Calu3 (cell line): ENCODE measurements around the gene EN1. TPM values are rescaled to one million over a fixed set of nuclear protein-coding genes. Genes with fewer than 3 reads are reported as not detected.

Source experiments
- BruUV-seq: library from RNA; stranded (reverse); fragments of 400-500 nt; replicated peaks from 2 replicates; lab custom pipeline; 2021; lab: Mats Ljungman, UMichigan
- CTCF ChIA-PET: fragments of 300-600 bp; sonication (Branson Sonifier 250); formaldehyde crosslinking; loops from one replicate; lab custom pipeline; 2022; ENCODE audit warnings: antibody characterized with exemption; lab: Charles Lee
- DNase-seq: peaks from one replicate; pipeline ENCODE4 v3.0.0; 2022
- H3K27ac Mint-ChIP-seq: one replicate; pipeline ENCODE4 v1.8.0; 2022; ENCODE audit warnings: mixed read lengths; ENCODE audit not compliant: unreplicated experiment
- H3K27me3 Mint-ChIP-seq: one replicate; pipeline ENCODE4 v1.8.0; 2022; ENCODE audit warnings: mixed read lengths; ENCODE audit not compliant: unreplicated experiment
- H3K36me3 Mint-ChIP-seq: one replicate; pipeline ENCODE4 v1.8.0; 2022; ENCODE audit warnings: mild to moderate bottlenecking, moderate library complexity, mixed read lengths; ENCODE audit not compliant: insufficient read depth, unreplicated experiment
- H3K4me1 Mint-ChIP-seq: one replicate; pipeline ENCODE4 v1.8.0; 2022; ENCODE audit warnings: mild to moderate bottlenecking, low read depth, mixed read lengths; ENCODE audit not compliant: unreplicated experiment
- H3K4me3 Mint-ChIP-seq: one replicate; pipeline ENCODE4 v1.8.0; 2022; ENCODE audit warnings: mild to moderate bottlenecking, low read depth, moderate library complexity, mixed read lengths; ENCODE audit not compliant: unreplicated experiment
- H3K9me3 Mint-ChIP-seq: one replicate; pipeline ENCODE4 v1.8.0; 2022; ENCODE audit warnings: low read depth, mixed read lengths; ENCODE audit not compliant: unreplicated experiment
- intact Hi-C: fragments of 100-400 bp; cut with micrococcal nuclease; formaldehyde crosslinking; loops from one replicate; pipeline ENCODE4 v1.10.0; 2022; ENCODE audit not compliant: unreplicated experiment
- total RNA-seq: library from RNA; stranded (reverse); gene quantifications from 2 replicates; pipeline ENCODE4 v1.2.3, GENCODE V29; 2022
- TF ChIP-seq, protein P1 (sequence below): fragments of 200-600 bp; IDR thresholded peaks from one replicate; pipeline ENCODE4 v1.8.0; 2022; ENCODE audit warnings: antibody characterized with exemption; ENCODE audit not compliant: unreplicated experiment

Gene EN1
- total RNA-seq, 1 experiment from 2014 or later: 2.3 TPM

GRCh38 chr2:118849226-118850167 is 2.0 kb upstream of the EN1 start:
- CTCF ChIA-PET: no interaction called here
- no TSS peak for BruUV-seq
- TF ChIP-seq, protein P1, sequence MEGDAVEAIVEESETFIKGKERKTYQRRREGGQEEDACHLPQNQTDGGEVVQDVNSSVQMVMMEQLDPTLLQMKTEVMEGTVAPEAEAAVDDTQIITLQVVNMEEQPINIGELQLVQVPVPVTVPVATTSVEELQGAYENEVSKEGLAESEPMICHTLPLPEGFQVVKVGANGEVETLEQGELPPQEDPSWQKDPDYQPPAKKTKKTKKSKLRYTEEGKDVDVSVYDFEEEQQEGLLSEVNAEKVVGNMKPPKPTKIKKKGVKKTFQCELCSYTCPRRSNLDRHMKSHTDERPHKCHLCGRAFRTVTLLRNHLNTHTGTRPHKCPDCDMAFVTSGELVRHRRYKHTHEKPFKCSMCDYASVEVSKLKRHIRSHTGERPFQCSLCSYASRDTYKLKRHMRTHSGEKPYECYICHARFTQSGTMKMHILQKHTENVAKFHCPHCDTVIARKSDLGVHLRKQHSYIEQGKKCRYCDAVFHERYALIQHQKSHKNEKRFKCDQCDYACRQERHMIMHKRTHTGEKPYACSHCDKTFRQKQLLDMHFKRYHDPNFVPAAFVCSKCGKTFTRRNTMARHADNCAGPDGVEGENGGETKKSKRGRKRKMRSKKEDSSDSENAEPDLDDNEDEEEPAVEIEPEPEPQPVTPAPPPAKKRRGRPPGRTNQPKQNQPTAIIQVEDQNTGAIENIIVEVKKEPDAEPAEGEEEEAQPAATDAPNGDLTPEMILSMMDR: no peak
- DNase-seq: no peak
- Mint-ChIP-seq H3K9me3 (no peaks in the 10 kb centered on the region), H3K4me1 (peaks cover 9% of the 10 kb centered on the region), H3K4me3 (peak overlapping the region; percentile 18), H3K27ac (no peak overlapping the region), H3K36me3 (peaks cover 16% of the 10 kb centered on the region), H3K27me3 (peaks cover 44% of the 10 kb centered on the region)
- intact Hi-C loops: no loop called here

DNA sequence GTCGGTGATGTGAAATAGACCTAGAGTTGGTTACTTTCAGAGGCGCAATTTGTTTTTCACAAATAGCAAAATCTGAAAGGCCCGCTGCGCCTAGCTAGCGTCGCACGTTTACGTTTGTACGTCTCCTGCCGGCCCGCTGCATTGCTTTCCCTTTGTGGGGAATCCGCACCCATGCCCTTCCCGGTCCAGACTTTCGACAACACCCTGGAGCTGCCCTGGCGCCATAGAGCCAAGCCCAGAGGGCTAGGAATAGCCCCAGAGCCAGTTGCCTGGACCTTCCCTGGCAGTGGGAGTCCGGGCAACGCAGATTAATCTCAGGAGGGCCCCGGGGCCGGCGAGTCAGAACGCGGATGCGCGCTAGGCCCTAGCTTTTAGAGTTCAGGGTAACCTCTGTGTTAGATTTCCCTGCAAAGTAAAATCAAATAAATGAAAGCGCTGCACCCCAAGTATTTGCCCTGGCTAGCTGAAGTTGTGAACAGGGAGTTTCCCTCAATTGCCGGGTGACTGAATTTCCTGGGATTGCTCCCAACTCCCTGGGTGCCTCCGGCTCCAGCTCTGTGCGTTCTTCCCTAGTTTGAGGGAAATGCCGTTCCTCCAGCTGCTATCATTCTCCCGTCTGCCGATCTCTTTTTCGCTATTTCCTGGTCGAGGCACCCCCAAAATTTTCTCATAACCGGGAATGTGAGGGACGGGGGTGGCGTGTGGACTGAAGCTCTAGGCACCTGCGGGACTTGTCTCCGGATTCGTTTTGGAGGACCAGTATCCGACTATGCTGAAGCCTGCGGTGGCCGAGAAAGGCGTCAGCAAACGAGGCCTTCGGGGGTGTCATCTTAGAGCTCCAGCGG is 1.2 kb upstream of the EN1 start:
- no TSS peak for BruUV-seq
- CTCF ChIA-PET: no interaction called here
- peak overlapping the region; percentile 73 for H3K4me3 Mint-ChIP-seq
- intact Hi-C loops: no loop called here
- H3K27me3 Mint-ChIP-seq: peaks cover 44% of the 10 kb centered on the region
- no peaks in the 10 kb centered on the region for H3K9me3 Mint-ChIP-seq
- TF ChIP-seq, protein P1: no peak
- peaks cover 16% of the 10 kb centered on the region for H3K36me3 Mint-ChIP-seq
- peaks cover 9% of the 10 kb centered on the region for H3K4me1 Mint-ChIP-seq
- no peak overlapping the region for H3K27ac Mint-ChIP-seq
- no peak for DNase-seq

GRCh38 chr2:118847762-118848172 is 319 bp upstream of the EN1 start:
- H3K9me3 Mint-ChIP-seq: no peaks in the 10 kb centered on the region
- intact Hi-C loops: no loop called here
- H3K36me3 Mint-ChIP-seq: peaks cover 16% of the 10 kb centered on the region
- no peak overlapping the region for H3K27ac Mint-ChIP-seq
- peaks cover 9% of the 10 kb centered on the region for H3K4me1 Mint-ChIP-seq
- DNase-seq: peak; percentile 61
- BruUV-seq: no TSS peak
- peaks cover 44% of the 10 kb centered on the region for H3K27me3 Mint-ChIP-seq
- H3K4me3 Mint-ChIP-seq: peak overlapping the region; percentile 73
- CTCF ChIA-PET: interaction anchor here (0.6 to 1.3 kb wide), 4 partner anchors 8 to 607 kb away, joined by 3 to 4 read pairs (median 4); no protein-coding TSS in a partner anchor
- TF ChIP-seq, protein P1: no peak

- TF ChIP-seq, protein P1: no peak
- Mint-ChIP-seq H3K4me1 (peaks cover 9% of the 10 kb centered on the region), H3K36me3 (peaks cover 19% of the 10 kb centered on the region), H3K9me3 (no peaks in the 10 kb centered on the region), H3K27me3 (peaks cover 40% of the 10 kb centered on the region), H3K4me3 (peak overlapping the region; percentile 73), H3K27ac (no peak overlapping the region)
- intact Hi-C loops: no loop called here
- no TSS peak for BruUV-seq
- CTCF ChIA-PET: interaction anchor here (1.1 to 1.9 kb wide), 3 partner anchors 9 to 605 kb away, joined by 4 read pairs; no protein-coding TSS in a partner anchor
- peak; percentile 46 for DNase-seq
Measured at GRCh38 chr2:118846442-118846952, 951 bp downstream of the EN1 start.
